Astrocyte (in vitro differentiated cells and primary cell): ENCODE results near the gene DNAJC4. TPM values are rescaled to one million over a fixed set of nuclear protein-coding genes. Genes with fewer than 3 reads are reported as not detected.

Source experiments
- DNase-seq: peaks from one replicate; pipeline ENCODE4 v3.0.0-alpha.2; 2010; ENCODE audit warnings: low read depth
- FAIRE-seq: peaks from 2 replicates; lab custom pipeline; 2011; peaks lifted over from hg19 to GRCh38; lab: Jason Lieb, UNC
- H2AFZ ChIP-seq: 2 replicates; pipeline ENCODE4 v1.6.0; 2012; ENCODE audit warnings: low read depth, low read length, inconsistent platforms
- H3K27ac ChIP-seq: 2 replicates; pipeline ENCODE4 v1.5.1; 2011; ENCODE audit warnings: low read depth, low read length, inconsistent platforms
- H3K27me3 ChIP-seq: 2 replicates; pipeline ENCODE4 v1.6.0; 2011; ENCODE audit warnings: low read length, inconsistent platforms; ENCODE audit not compliant: insufficient read depth
- H3K36me3 ChIP-seq: 2 replicates; pipeline ENCODE4 v1.5.1; 2011; ENCODE audit warnings: low read length, inconsistent platforms; ENCODE audit not compliant: insufficient read depth
- H3K4me1 ChIP-seq: 2 replicates; pipeline ENCODE4 v1.5.1; 2011; ENCODE audit warnings: low read length, inconsistent platforms; ENCODE audit not compliant: insufficient read depth
- H3K4me2 ChIP-seq: 2 replicates; pipeline ENCODE4 v1.6.0; 2012; ENCODE audit warnings: low read length, inconsistent platforms
- H3K4me3 ChIP-seq: 2 replicates; pipeline ENCODE4 v1.5.1; 2011; ENCODE audit warnings: low read depth, mild to moderate bottlenecking, low read length, inconsistent platforms; ENCODE audit not compliant: insufficient read depth
- H3K79me2 ChIP-seq: 2 replicates; pipeline ENCODE4 v1.6.0; 2012; ENCODE audit warnings: mild to moderate bottlenecking, low read length, inconsistent platforms; ENCODE audit not compliant: insufficient read depth
- H3K9ac ChIP-seq: 2 replicates; pipeline ENCODE4 v1.6.0; 2012; ENCODE audit warnings: mild to moderate bottlenecking, low read length, inconsistent platforms
- H3K9me3 ChIP-seq: 2 replicates; pipeline ENCODE4 v1.5.1; 2012; ENCODE audit warnings: low read depth, mild to moderate bottlenecking, low read length, inconsistent platforms; ENCODE audit not compliant: insufficient read depth
- H4K20me1 ChIP-seq: 2 replicates; pipeline ENCODE4 v1.6.0; 2012; ENCODE audit warnings: low read length, inconsistent platforms; ENCODE audit not compliant: insufficient read depth
- H3K27ac Mint-ChIP-seq: one replicate; pipeline ENCODE4 v1.8.0; 2021; ENCODE audit warnings: mild to moderate bottlenecking, mixed read lengths; ENCODE audit not compliant: unreplicated experiment
- H3K27me3 Mint-ChIP-seq: one replicate; pipeline ENCODE4 v1.8.0; 2021; ENCODE audit warnings: low read depth, mixed read lengths; ENCODE audit not compliant: unreplicated experiment
- H3K36me3 Mint-ChIP-seq: one replicate; pipeline ENCODE4 v1.8.0; 2021; ENCODE audit warnings: low read depth, mixed read lengths; ENCODE audit not compliant: unreplicated experiment
- H3K4me1 Mint-ChIP-seq: one replicate; pipeline ENCODE4 v1.8.0; 2021; ENCODE audit warnings: low read depth, mixed read lengths; ENCODE audit not compliant: unreplicated experiment
- H3K4me3 Mint-ChIP-seq: one replicate; pipeline ENCODE4 v1.8.0; 2021; ENCODE audit warnings: mild to moderate bottlenecking, moderate library complexity, mixed read lengths; ENCODE audit not compliant: unreplicated experiment
- H3K9me3 Mint-ChIP-seq: one replicate; pipeline ENCODE4 v1.8.0; 2021; ENCODE audit warnings: mild to moderate bottlenecking, mixed read lengths; ENCODE audit not compliant: unreplicated experiment
- CTCF ChIP-seq: IDR thresholded peaks from 2 replicates; pipeline ENCODE4 v1.5.1; 2011; ENCODE audit warnings: low read depth, mild to moderate bottlenecking, inconsistent platforms, low read length, moderate library complexity; ENCODE audit not compliant: insufficient read depth
- EZH2 ChIP-seq: IDR thresholded peaks from 2 replicates; pipeline ENCODE4 v1.6.1; 2012; ENCODE audit warnings: mild to moderate bottlenecking, low read length, inconsistent platforms; ENCODE audit not compliant: insufficient read depth
- total RNA-seq: library from RNA; stranded (reverse); gene quantifications from 2 replicates; pipeline ENCODE4 v1.2.1, GENCODE V29; 2021

DNAJC4 gene
- total RNA-seq, 1 donor from 2014 or later = 23.8 TPM

- no peak overlapping the region for H3K27ac ChIP-seq
- H3K4me3 Mint-ChIP-seq = peak overlapping the region; percentile 85
- H3K4me2 ChIP-seq = peak overlapping the region; percentile 98
These were observed 17.6 kb downstream of the DNAJC4 start for GRCh38 chr11:64247729-64248531.

GRCh38 chr11:64248578-64248977 lies 18.2 kb downstream of the DNAJC4 start:
- peaks cover 33% of the 10 kb centered on the region for H3K4me1 ChIP-seq
- no peak overlapping the region for H3K27ac ChIP-seq
- Mint-ChIP-seq H3K27me3 (no peaks in the 10 kb centered on the region), H3K4me1 (peaks cover 13% of the 10 kb centered on the region), H3K9me3 (no peaks in the 10 kb centered on the region), H3K36me3 (peaks cover 5% of the 10 kb centered on the region), H3K4me3 (peak overlapping the region; percentile 85), H3K27ac (no peak overlapping the region)
- no peak overlapping the region for H2AFZ ChIP-seq
- H3K36me3 ChIP-seq = peaks cover under 1% of the 10 kb centered on the region
- no peaks in the 10 kb centered on the region for H3K27me3 ChIP-seq
- no peak overlapping the region for H3K9ac ChIP-seq
- no peak overlapping the region for H3K4me3 ChIP-seq
- peaks cover 49% of the 10 kb centered on the region for H3K79me2 ChIP-seq
- TF ChIP-seq CTCF = no peak
- no peak for TF ChIP-seq EZH2
- DNase-seq (no peak), FAIRE-seq (no peak)
- peaks cover 32% of the 10 kb centered on the region for H4K20me1 ChIP-seq
- no peaks in the 10 kb centered on the region for H3K9me3 ChIP-seq
- H3K4me2 ChIP-seq = no peak overlapping the region

More at GRCh38 chr11:64247729-64248531, 17.6 kb downstream of the DNAJC4 start:
- Histone ChIP-seq H3K36me3 (peaks cover 3% of the 10 kb centered on the region), H2AFZ (peak overlapping the region; percentile 61), H3K4me1 (peaks cover 33% of the 10 kb centered on the region), H3K9me3 (no peaks in the 10 kb centered on the region), H3K79me2 (peaks cover 49% of the 10 kb centered on the region), H3K4me3 (peak overlapping the region; percentile 73), H3K27me3 (no peaks in the 10 kb centered on the region), H4K20me1 (peaks cover 32% of the 10 kb centered on the region), H3K9ac (peak overlapping the region; percentile 81)
- TF ChIP-seq EZH2 (no peak), CTCF (no peak)
- Mint-ChIP-seq H3K4me1 (peaks cover 20% of the 10 kb centered on the region), H3K27me3 (no peaks in the 10 kb centered on the region), H3K36me3 (peaks cover 9% of the 10 kb centered on the region), H3K9me3 (no peaks in the 10 kb centered on the region), H3K27ac (peak overlapping the region; percentile 83)
- no peak for FAIRE-seq
- no peak for DNase-seq

GRCh38 chr11:64249038-64249437 lies 18.7 kb downstream of the DNAJC4 start:
- Mint-ChIP-seq H3K4me1 (peaks cover 11% of the 10 kb centered on the region), H3K27me3 (no peaks in the 10 kb centered on the region), H3K4me3 (peak overlapping the region; percentile 67), H3K27ac (no peak overlapping the region), H3K36me3 (peaks cover 3% of the 10 kb centered on the region), H3K9me3 (no peaks in the 10 kb centered on the region)
- Histone ChIP-seq H3K27ac (no peak overlapping the region), H3K9me3 (no peaks in the 10 kb centered on the region), H3K9ac (no peak overlapping the region), H3K4me1 (peaks cover 31% of the 10 kb centered on the region), H3K4me2 (no peak overlapping the region), H4K20me1 (peaks cover 32% of the 10 kb centered on the region), H3K36me3 (no peaks in the 10 kb centered on the region), H3K4me3 (no peak overlapping the region), H3K27me3 (no peaks in the 10 kb centered on the region), H2AFZ (no peak overlapping the region), H3K79me2 (peaks cover 49% of the 10 kb centered on the region)
- no peak for TF ChIP-seq EZH2
- TF ChIP-seq CTCF = no peak
- FAIRE-seq = no peak
- DNase-seq = no peak
